MG63 (cell line): Measurements from ENCODE around the gene PNP. TPM values are rescaled to one million over a fixed set of nuclear protein-coding genes. Genes with fewer than 3 reads are reported as not detected.
A peak's percentile ranks its signal among the peaks of the same experiment; 100 is the strongest.
"Not testable (repeated sequence)": the region's sequence is repeated elsewhere in the genome, so short reads cannot be mapped to it uniquely, and the experiment has no call there.

ENCODE experiments used
- DNase-seq: peaks from one replicate; pipeline ENCODE4 v3.0.0-alpha.2; 2020
- H3K27me3 ChIP-seq: fragments of 250-450 bp; sonication (Bioruptor Pico); 2 replicates; pipeline ENCODE4 v1.5.1; 2020; ENCODE audit warnings: mild to moderate bottlenecking, moderate library complexity
- H3K36me3 ChIP-seq: fragments of 250-450 bp; sonication (Bioruptor Pico); 2 replicates; pipeline ENCODE4 v1.5.1; 2020; ENCODE audit warnings: mild to moderate bottlenecking, moderate library complexity
- H3K4me3 ChIP-seq: fragments of 250-450 bp; sonication (Bioruptor Pico); 2 replicates; pipeline ENCODE4 v1.5.1; 2020; ENCODE audit warnings: mild to moderate bottlenecking, moderate library complexity
- H3K9me3 ChIP-seq: fragments of 250-450 bp; sonication (Bioruptor Pico); 2 replicates; pipeline ENCODE4 v1.5.1; 2020; ENCODE audit warnings: mild to moderate bottlenecking, moderate library complexity
- total RNA-seq: library from RNA; depleted of rRNA; stranded (reverse); fragments of >200 nt; shearing (Covaris generic); gene quantifications from 2 replicates; pipeline ENCODE4 v1.2.3, GENCODE V29; 2014; ENCODE audit warnings: low replicate concordance

Gene PNP
- total RNA-seq, 1 experiment from 2014 or later, result 21.3 TPM

DNA sequence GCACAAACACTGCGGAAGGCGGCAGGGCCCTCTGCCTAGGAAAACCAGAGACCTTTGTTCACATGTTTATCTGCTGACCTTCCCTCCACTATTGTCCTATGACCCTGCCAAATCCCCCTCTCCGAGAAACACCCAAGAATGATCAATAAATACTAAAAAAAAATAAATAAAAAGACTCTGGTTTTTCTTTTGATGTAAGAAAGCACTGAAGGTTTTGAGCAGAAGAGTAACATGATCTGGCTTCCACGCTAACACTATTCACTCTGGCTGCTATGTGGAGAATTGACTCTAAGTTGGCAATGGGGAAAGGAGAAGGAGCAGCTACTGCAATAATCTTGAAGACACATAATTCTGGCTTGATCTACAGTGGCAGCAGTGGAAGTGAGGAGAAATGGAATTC lies 25.6 kb upstream of the PNP start:
- not testable (repeated sequence) for H3K27me3 ChIP-seq, H3K36me3 ChIP-seq, DNase-seq, H3K9me3 ChIP-seq, H3K4me3 ChIP-seq

GRCh38 chr14:20446889-20447288 lies 22.3 kb upstream of the PNP start:
- H3K4me3 ChIP-seq, result no peak overlapping the region
- peaks cover 13% of the 10 kb centered on the region for H3K36me3 ChIP-seq
- no peaks in the 10 kb centered on the region for H3K27me3 ChIP-seq
- no peaks in the 10 kb centered on the region for H3K9me3 ChIP-seq
- DNase-seq, result no peak

- not testable (repeated sequence) for H3K4me3 ChIP-seq, DNase-seq, H3K27me3 ChIP-seq, H3K9me3 ChIP-seq
- H3K36me3 ChIP-seq, result peaks cover 37% of the 10 kb centered on the region
Observed at GRCh38 chr14:20452831-20453230, 16.4 kb upstream of the PNP start.

GRCh38 chr14:20454516-20455354 lies 14.5 kb upstream of the PNP start, which contains the start of the genes APEX1 and OSGEP:
Gene APEX1 (plus strand): TSS chr14:20455226. CDS start chr14:20455646, 420 bp downstream.
Gene OSGEP (minus strand): TSS chr14:20454812. CDS start chr14:20454683, 129 bp downstream.
- H3K27me3 ChIP-seq, result no peaks in the 10 kb centered on the region
- H3K4me3 ChIP-seq, result peak within 1 kb of the TSS; percentile 93
- no peaks in the 10 kb centered on the region for H3K9me3 ChIP-seq
- DNase-seq, result peak; percentile 93
- H3K36me3 ChIP-seq, result peaks cover 32% of the 10 kb centered on the region

DNA sequence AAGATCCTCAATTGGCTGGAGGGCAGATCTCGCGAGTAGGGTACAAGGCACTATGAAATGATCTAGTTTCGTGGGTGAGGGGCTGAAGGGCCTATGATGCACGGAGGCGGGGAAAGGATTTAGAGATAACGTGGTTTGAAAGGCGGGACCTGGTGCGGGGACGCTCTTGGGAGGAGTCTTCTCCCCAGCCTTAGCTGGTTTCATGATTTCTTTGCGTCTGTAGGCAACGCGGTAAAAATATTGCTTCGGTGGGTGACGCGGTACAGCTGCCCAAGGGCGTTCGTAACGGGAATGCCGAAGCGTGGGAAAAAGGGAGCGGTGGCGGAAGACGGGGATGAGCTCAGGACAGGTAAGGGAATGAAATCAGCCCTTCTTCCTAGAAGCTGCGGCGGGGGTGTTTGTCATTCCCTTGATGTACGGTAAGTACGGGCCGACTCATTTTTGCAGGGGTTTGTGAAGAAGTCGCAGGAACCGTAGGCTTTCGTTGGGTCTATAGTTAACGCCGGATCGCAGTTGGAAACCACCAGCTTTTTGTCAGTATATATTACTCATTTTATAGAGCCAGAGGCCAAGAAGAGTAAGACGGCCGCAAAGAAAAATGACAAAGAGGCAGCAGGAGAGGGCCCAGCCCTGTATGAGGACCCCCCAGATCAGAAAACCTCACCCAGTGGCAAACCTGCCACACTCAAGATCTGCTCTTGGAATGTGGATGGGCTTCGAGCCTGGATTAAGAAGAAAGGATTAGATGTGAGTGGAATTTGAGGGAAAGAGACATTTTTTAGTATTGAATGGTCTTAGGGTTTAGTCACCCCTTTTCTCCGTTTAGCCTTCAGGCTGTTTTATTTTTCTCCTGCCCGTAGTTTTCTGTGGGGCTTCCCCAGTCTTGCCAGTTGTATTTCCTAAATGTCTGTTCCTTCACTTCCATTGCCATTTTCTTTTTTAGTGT lies 13.6 kb upstream of the PNP start:
- Histone ChIP-seq H3K4me3 (peak overlapping the region; percentile 93), H3K36me3 (peaks cover 36% of the 10 kb centered on the region), H3K9me3 (no peaks in the 10 kb centered on the region), H3K27me3 (no peaks in the 10 kb centered on the region)
- peak; percentile 56 for DNase-seq

GRCh38 chr14:20456971-20457370 lies 12.2 kb upstream of the PNP start:
- Histone ChIP-seq H3K27me3 (no peaks in the 10 kb centered on the region), H3K9me3 (no peaks in the 10 kb centered on the region), H3K4me3 (no peak overlapping the region; the same call in 1 of the 2 replicates), H3K36me3 (peaks cover 32% of the 10 kb centered on the region)
- no peak for DNase-seq

DNA sequence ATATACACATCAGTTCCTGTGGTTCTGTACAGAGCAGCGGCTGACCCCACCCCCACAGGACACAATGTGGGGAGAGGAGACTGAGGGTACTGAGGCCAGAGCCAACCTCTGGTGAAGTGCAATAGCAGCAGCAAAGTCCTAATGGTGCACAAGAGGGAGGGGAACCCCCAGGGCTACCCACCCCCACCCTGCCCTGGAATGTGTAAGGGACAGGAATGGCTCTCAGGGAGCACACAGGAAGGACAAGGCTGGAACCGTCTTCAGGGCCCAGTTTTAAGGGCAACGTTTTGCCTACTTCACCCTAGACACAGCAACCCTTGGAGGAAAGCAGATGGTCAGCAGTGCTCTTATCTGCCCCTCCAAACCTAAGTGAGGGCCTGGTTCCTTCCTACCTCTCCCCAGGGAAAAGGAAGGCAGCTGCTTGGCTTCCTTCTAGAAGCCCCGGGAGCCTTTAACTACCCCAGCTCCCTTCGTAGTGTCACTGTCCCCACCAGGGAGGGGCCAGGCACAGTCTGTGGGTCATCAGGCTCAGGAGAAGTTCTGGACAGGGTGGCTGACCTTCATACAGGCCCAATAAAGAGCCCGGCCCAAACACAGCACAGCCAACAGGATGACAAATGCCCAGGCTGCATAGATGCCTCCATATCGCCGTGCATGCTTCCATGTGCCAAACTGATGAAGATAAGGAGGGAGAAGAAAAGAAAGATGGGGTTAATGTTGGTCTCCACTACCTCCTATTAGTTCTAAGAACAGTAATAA lies 11.0 kb upstream of the PNP start:
- H3K4me3 ChIP-seq, result no peak overlapping the region
- no peaks in the 10 kb centered on the region for H3K9me3 ChIP-seq
- no peaks in the 10 kb centered on the region for H3K27me3 ChIP-seq
- peaks cover 29% of the 10 kb centered on the region for H3K36me3 ChIP-seq
- DNase-seq, result no peak

DNA sequence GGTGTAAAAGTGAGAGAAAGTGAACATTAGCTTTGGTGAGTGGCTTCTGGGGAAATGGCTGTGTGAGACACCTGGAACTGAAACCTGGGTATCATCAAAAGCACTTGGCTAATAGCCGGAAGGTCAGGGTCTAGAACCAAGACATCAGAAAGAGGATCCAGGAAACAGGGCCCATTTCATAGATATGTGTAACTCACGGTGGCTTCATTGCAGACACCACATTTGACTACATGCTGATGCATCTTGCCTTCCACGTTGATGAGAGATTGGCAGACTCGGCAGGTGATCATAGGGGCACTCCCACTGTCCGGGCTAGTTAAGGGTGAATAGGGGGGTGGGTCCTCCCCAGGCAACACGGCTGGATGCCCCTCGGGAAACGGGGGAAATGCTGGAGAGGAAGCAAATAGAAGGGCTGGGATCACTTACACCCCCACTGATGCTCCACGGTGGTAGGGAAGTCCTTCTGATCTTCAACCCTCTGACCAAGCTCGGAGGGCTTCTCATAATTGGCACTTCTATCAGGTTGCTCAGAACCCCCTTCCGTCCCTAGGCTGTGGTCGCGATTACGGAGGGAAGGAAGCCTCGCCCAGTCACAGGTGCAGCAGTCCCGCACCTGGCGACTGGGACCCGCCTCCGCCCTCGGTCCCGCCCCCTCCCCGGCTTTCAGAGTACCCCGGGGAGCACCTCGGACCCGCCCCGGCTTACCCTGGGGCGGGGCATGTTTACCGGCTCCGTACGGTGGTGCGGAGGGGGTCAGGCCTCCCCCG lies 8.6 kb upstream of the PNP start:
- Histone ChIP-seq H3K4me3 (peak overlapping the region; percentile 68), H3K36me3 (peaks cover 29% of the 10 kb centered on the region), H3K9me3 (no peaks in the 10 kb centered on the region), H3K27me3 (no peaks in the 10 kb centered on the region)
- DNase-seq, result no peak

- Histone ChIP-seq H3K4me3 (peak within 1 kb of the TSS; percentile 68), H3K9me3 (no peaks in the 10 kb centered on the region), H3K36me3 (peaks cover 22% of the 10 kb centered on the region), H3K27me3 (no peaks in the 10 kb centered on the region)
- DNase-seq, result peak; percentile 98
Observed at GRCh38 chr14:20461225-20462141, 7.7 kb upstream of the PNP start, which contains the start of gene PIP4P1. Gene PIP4P1 (minus strand): TSS chr14:20461434. CDS start chr14:20461325, 109 bp downstream.

DNA sequence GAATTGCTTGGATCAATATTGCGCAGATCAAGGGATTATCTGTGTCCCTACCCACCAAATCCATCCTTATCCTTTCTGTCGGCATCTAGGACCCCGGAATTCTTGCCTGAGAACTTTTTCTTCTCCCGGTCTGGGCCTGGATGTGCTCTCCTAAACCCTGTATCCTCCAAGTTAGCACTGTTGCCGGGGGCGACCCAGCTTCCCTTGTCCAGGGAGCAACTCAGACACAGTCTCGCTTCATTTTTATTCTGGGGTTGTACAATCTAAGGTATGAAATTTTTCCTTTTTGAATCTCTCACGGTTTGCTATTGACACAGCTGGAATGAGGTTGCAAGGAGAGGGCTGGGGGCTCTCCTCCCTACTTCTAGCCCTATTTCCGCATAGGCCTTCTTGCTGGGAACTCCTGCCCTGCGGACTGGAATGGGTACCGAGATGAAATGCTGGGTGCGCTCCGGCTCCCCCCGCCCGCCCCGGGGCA lies 403 bp upstream of the PNP start:
- H3K9me3 ChIP-seq, result no peaks in the 10 kb centered on the region
- peak overlapping the region; percentile 59 for H3K4me3 ChIP-seq
- H3K27me3 ChIP-seq, result no peaks in the 10 kb centered on the region
- H3K36me3 ChIP-seq, result no peaks in the 10 kb centered on the region
- DNase-seq, result no peak

DNA sequence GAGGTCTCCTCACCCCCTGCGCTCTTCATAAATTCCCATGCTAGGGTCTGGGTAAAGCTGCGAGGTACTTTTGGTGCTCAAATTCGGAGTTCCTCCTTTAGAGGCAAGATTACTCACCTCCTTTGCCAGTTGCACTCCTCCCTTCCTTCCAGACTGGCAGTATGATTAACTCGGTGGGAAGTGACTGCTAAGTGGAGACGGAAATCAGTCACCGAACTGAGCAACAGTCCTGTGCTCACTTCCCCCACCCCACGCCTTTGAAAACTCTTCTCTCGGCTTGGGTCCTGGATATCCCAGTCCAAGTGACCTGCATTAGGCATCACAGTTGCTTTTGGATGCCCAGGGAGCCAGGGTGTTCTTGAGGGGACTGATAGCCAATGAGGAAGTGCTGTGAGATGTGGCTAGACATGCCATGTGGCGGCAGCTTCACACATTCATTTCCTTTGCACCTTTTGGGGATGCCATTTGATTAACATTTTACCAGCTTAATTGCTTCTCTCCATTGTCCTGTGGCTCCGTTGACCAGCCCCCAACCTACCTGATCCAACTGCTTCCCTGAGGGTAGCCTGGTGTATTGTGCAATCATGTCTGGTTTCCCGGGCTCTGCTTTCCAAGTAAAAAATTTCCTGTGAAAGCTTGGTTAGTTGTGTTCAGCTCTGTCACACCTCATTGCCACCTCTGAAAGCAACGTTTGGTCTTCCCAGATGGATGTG lies 840 bp downstream of the PNP start:
- peak; percentile 51 for DNase-seq

GRCh38 chr14:20470603-20470901 lies 1.3 kb downstream of the PNP start:
- no peaks in the 10 kb centered on the region for H3K9me3 ChIP-seq
- H3K4me3 ChIP-seq, result peak overlapping the region; percentile 59
- H3K36me3 ChIP-seq, result peaks cover 4% of the 10 kb centered on the region; the same call in 1 of the 2 replicates
- H3K27me3 ChIP-seq, result no peaks in the 10 kb centered on the region
- no peak for DNase-seq

More for the DNA sequence above, 840 bp downstream of the PNP start:
- no peaks in the 10 kb centered on the region for H3K9me3 ChIP-seq
- peak overlapping the region; percentile 59 for H3K4me3 ChIP-seq
- H3K36me3 ChIP-seq, result peaks cover 4% of the 10 kb centered on the region; the same call in 1 of the 2 replicates
- H3K27me3 ChIP-seq, result no peaks in the 10 kb centered on the region

DNA sequence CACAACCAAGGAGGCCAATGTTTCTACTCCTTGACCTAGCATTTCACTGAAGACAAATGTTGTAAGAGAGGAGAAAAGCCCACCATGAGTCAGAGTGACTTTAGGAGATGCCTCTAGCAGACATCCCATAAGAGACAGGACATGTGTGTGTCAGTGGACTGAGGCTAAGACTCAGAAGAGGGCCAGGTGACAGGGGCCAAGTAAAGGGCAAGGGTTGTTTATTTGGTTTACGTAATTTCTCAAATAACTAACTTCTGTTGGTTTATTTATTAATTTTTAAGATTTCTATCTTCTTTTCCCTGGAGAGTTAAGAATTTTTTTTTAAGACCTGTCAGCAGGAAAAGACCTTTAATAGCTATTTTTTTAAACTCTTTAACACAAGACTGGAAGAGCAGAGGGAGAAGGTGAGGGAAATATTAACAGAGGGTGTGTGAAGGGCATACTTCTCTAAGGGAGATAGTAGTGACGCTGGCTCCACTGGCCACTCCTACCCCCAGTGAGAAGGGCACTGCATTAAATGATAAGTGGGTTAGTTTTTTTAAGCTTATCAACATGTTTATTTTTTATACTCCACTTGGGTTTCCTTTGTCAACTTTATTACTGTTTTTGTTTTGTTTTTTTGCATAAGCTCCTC lies 3.4 kb downstream of the PNP start:
- H3K27me3 ChIP-seq, result no peaks in the 10 kb centered on the region
- no peak for DNase-seq
- no peak overlapping the region for H3K4me3 ChIP-seq
- H3K36me3 ChIP-seq, result peaks cover 4% of the 10 kb centered on the region; the same call in 1 of the 2 replicates
- no peaks in the 10 kb centered on the region for H3K9me3 ChIP-seq

- no peak for DNase-seq
- H3K4me3 ChIP-seq, result no peak overlapping the region
- peaks cover 4% of the 10 kb centered on the region; the same call in 1 of the 2 replicates for H3K36me3 ChIP-seq
- no peaks in the 10 kb centered on the region for H3K9me3 ChIP-seq
- no peaks in the 10 kb centered on the region for H3K27me3 ChIP-seq
Observed at GRCh38 chr14:20476776-20477175, 7.6 kb downstream of the PNP start.
